Measurements from ENCODE around the gene HJURP. TPM values are rescaled to one million over a fixed set of nuclear protein-coding genes. Genes with fewer than 3 reads are reported as not detected.

The HJURP gene
- total RNA-seq, 1 donor from 2014 or later = 7.9 TPM

DNA sequence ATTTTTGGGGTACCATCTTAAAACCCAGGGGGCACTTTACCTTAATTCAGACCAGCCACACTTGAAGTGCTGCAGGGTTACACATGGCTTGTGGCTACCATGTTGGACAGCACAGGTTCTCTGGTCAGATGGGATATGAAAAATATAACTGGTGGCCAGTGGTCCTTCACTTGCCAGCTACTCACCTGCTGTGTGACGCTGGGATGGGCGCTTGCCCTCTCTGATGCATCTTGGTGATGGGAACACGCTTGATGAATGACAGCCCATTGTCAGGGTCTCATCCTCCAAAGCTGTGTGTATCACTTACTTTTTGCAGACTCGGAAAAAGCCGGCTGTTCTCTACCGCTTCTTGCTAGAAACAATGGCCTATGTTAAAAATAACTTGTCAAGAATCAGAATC is 22.5 kb downstream of the HJURP start:
- no peak for DNase-seq (ENCODE audit: extremely low read depth, low read depth, low spot score)

DNA sequence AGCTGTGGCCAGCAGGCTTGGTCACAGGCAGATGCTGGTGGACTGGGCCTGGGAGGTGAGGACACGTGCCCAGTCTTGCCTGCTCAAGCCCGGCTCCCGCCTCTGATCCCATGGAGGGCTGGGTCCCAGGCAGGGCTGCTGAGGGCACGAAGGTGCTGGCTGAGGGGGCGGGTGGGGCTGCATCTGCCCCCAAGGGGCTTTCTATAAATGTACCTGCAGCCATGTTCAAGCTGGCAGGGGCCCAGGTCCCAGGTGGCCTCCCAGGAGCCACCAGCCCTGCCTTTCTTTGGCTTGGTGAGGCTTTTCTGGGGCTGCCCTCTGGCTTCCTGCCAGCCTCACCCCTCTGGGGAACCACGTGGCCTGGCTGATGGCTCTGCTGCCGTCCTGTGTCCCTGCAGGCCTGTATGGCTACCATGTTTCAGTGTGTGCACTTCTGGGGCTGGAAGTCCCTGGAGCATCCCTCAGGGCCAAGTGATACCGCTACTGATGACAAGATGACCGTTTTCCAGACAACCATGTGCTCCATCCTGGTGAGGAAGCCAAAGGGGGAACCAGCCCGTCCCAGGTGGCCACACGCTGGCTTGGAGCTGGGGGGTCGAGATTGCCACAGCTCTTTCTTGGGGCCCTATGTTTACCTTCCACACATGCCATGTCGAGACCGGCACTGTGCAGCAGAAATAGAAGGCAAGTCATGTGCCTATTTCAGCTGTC is 23.2 kb downstream of the HJURP start:
- DNase-seq (ENCODE audit: extremely low read depth, low read depth, low spot score) = no peak

DNA sequence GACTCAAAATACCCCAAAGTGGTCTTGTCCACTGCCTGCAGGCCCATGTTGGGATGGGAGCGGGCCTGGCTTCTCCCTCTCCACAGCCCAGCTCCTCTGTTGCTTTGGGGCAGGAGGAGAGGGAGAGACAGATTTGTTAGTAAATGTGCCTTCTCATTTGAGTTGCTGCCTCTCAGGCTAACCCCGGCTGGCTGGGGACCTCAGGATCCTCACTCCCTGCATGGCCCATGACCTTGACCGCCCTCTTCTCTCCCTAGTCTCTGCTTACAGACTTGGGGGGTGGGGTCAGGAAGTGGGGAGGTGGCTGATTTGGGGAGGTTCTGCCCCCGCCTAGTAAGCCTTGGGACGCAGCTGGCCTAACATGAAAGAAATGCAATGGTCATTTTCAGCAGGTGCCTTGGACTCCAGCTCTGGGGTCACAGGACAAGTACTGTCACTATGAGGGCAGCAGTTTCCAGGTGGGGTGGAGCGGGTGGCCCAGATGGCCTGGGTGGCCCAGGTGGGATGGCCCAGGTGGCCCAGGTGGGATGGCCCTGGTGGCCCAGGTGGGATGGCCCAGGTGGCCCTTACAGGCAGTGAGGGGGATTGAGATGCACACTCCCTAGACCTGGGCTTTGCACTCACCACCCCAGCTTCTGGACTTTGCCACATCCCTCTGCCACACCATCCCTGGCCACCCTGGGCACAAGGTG is 24.1 kb downstream of the HJURP start:
- DNase-seq (ENCODE audit: extremely low read depth, low read depth, low spot score) = no peak

DNA sequence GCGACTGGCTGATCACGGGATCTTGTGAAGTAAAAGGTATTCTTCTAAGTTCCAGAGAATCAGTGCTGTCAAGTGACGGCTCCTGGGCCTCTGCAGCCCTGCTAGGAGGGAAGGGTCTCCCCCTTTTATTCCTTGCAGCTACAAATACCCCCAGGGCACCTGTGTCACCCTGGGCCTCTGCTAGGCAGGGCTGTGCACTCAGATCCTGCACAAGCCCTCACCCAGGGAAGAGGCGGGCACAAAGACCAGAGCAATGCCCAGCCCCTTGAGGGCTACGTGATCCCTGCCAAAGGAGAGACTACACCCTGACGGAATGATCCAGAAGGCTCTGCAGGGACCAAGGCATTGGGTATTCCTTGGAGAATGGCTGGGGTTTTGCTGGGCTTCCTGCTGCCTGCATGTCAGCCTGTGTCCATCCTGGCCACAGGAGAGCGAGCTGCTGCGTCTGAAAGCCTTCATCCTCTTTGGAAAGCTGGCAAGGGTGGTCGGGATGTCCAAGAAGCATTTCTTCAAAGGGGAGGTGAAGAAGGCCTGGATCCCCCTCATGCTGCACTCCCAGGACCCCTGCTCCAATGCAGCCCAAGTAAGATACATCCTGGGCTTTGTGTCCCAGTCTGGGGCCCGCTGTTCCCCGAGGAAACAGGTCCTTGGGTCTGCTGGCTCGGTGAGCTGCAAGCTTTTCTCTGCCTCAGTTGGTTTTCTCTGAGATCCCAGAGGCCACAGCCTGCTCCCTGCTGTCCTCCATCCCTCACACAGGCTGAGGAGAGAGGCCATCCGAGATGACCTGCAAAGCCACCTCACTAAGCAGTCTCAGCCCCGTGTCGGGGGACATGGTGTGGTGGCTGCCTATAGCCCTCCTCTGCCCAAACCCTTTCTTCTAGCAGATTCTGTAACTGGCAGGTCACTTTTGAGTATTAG is 24.9 kb downstream of the HJURP start:
- no peak for DNase-seq (ENCODE audit: extremely low read depth, low read depth, low spot score)

DNA sequence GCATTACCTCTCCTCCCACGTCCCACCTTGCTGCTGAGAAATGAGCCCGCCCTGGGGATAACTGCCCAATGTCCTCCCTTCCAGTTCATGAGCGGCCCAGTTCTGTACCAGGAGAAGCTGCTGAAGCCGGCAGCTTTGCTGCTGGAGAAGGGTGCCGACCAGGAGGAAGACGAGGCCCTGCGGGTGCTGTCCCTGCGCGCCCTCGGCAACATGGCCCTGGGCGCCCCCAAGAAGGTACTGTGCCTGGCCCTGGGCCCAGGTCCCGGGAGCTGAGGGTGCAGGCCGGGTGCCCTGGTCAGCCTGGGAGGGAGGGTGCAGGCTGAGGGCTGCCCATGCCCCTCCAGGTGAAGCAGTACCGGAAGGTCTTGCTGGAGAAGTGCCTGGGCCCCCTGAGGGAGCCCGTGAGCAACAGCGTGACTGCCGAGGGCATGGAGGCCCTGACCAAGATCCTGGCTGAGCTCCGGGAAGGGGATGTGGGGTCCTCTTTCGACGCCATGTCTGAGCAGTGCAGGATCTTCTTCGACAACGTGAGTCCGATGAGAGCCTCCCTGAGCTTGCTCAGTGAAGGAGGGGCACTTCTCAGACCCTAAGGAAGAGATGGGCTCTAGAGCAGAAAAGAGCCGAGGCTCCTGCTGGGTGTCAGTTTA is 25.7 kb downstream of the HJURP start:
- DNase-seq (ENCODE audit: extremely low read depth, low read depth, low spot score) = no peak

DNA sequence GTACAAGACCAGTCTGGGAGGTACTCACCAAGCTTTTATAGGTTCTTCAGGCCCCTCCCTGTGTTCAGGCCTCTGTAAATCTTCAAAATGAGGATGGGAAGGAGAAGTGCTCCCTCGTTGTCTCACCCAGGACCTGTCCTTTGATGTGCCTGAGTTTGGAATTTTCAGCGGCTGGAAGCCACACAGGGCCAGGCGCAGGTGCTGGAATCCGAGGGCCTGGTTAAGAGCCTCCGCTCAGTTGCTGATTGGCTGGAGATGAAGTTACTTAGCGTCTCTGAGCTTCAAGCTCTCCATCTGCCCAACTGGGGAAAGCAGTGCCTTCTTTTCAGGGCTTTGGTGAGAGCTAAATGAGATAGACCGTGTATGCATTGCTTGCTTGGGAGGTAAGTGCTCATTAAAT is 30.0 kb downstream of the HJURP start:
- DNase-seq (ENCODE audit: extremely low read depth, low read depth, low spot score) = no peak

DNA sequence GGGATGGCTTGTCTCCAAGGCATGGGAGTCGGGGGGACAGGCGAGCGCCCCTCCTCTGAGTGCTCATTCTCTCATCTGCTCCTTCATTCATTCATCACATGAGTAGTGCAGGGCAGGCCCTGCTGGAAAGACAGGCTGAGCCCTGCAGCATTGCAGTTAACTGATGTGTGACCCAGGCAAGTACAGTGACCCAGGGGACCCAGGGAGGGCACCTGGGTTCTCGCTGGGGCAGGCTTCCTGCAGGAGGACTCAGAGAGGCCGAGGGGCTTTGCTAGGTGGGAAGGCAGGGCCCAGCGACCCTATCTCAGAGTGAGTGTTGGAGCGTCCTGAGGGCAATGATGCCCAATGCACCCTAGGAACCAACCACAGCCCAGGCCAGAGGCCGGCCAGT is 30.6 kb downstream of the HJURP start:
- DNase-seq (ENCODE audit: extremely low read depth, low read depth, low spot score) = no peak

DNA sequence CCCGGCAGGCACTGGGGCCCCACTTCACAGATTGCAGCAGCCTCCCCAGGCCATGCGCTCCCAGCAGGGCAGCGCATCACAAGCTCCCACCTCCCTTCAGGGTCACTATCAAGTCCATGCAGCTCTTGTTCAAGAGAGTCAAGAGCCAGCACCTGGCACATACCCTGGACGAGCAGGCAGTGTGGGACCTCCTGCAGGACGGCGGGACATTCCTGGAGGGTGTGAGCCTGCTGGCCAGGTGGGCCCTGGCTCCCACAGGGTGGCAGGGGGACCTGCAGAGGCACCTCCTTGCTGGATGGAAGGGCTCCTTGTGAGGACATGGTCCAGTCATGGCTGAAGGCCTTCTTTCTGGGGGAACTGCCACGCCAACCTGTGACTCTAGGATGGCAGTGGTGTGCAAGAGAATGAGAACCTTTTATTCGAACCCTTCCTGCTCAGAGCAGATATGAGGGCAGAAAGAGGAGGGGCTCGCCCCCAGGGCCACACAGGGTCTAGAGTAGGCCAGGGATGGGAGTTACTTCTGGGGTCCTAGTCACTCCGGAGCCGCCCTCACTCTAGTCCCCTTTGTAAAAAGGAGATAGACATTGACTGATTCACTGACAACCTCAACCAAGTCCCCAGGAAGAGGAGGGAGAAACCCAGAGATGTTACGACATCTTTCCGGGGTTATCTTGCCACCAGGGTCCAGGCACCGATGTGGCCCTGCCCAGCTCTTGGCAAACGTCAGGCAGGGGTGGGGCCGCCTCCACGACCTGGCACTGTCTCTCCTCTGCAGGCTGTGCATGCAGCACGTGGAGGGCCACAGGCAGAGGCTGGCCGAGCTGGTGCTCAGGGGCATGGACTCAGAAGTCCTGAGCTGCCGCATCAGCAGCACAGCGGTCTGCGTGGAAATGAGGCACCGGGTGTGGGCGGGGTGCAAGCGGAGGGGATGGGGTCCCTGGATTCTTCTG is 31.3 kb downstream of the HJURP start:
- no peak for DNase-seq (ENCODE audit: extremely low read depth, low read depth, low spot score)

DNA sequence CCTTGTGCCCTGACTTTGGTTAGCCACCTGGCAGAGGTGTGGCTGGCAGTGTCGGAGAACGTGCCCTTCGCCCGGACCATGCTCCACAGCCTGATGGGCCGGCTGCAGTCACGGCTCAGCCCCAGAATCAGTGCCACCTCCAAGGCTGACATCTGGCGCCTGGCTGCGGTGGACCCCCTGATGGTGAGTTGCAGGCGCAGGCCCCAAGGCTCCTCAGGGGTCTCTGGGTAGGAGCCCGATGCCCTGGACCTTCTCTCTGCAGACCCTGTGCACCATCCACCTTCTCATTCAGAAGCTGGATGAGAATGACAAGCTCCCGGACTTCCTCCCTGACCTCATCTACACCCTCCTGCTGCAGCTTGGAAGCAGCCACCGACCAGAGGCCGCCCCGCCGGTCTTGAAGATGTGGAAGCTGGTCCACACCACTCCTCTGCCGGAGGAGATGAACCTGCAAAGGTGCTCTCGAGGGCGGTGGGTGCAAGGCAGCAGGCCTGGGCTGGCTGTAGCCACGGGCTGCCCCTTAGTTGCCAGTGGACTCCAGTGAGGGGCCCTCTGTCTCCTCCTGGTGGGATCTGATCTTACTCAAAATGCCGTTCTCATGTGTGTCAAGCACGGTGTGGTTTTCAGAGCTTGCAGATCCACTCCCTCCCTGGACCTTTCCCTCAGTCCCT is 32.1 kb downstream of the HJURP start:
- DNase-seq (ENCODE audit: extremely low read depth, low read depth, low spot score) = no peak

DNA sequence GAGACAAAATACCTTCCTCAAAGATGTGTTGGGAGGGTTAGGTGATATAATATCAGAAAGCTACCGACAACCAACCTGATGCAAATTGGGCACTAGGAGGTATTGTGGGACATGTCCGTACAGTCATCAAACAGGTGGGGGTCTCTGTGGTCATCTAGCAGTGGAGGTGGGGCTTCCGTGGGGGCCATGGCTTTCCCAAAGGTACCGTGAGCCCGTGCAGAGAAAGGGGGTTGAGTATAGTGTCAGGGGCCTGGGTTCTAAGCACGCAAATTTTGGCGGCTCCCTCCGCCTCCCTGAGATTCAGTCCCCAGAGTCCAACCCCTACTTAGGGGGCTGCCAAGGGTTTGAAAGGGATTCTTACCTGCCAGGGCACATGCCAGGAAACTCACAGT is 32.6 kb downstream of the HJURP start:
- DNase-seq (ENCODE audit: extremely low read depth, low read depth, low spot score) = no peak

DNA sequence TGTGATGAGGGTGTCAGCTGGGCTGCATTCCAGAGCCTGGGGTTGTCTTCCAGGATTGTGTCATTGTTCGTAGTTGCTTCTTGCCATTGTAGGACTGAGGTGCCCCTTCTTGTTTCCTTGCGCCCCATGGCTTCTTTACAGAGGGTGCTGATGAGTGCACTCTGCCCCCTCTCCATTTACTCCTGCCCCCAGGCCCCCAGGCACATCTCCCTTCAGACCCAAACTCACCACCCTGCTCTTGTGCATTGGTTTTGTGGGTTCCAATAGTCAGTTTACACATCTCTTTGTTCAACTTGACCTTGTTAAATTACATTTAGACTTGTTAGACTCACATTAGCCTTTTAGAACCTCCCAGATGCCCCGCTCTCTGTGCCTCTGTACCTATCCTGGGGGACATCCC is 33.1 kb downstream of the HJURP start:
- no peak for DNase-seq (ENCODE audit: extremely low read depth, low read depth, low spot score)

DNA sequence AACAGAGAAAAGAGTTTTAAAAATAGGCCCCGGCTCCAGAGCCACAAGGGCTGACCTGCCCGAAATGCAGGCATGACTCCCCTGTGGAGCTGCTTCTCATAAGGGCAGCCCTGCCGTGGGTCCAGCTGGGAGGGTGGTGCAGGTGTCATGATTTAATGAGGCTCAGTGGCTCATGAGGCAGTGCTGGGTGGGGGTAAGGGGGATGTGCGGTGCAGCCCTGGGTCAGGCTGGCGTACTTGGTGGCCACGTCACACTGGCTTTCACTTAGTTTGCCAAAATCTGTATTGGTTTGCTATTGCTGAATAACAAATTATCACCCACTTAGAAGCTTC is 33.6 kb downstream of the HJURP start:
- no peak for DNase-seq (ENCODE audit: extremely low read depth, low read depth, low spot score)

DNA sequence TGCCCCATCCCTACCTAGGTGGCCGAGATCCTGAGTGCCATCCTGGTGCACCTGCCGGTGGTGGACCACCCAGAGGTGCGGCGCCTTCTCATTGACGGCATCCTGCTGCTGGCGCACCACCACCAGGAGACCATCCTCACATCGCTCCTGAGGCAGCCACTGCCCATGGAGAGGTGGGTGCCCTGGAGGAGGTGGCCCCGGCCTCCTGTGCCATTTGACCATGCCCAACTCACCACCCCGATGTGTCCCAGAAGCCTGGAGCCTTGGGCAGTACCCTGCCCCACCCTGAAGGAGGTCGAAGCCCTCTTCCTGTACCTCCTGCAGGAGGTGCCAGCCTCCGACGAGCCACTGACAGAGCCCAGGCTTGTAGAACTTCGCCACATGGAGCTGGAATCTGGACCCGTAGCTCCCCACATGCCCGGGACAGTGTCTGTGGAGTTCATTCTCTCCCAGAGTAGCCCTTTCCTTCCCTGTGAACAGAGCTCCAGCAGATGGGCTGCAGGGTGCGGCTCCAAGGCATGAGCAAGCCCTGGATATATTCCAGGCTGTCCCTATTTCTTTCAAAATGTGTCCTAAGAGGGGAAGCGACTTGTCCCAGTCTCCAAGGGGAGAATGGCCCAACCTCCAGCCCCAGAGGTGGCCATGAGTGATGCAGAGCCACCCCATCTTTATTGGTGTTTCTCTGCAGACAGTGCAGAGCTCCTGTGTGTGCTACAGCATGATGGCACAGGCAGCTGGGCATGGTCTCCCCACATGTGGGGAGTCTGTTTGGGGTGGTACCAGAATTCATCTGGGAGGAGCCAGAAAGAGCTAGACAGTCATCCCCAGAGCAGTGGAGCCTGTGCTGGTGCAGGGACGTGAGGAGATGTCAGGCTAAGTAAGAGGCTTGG is 34.2 kb downstream of the HJURP start:
- DNase-seq (ENCODE audit: extremely low read depth, low read depth, low spot score) = no peak

DNA sequence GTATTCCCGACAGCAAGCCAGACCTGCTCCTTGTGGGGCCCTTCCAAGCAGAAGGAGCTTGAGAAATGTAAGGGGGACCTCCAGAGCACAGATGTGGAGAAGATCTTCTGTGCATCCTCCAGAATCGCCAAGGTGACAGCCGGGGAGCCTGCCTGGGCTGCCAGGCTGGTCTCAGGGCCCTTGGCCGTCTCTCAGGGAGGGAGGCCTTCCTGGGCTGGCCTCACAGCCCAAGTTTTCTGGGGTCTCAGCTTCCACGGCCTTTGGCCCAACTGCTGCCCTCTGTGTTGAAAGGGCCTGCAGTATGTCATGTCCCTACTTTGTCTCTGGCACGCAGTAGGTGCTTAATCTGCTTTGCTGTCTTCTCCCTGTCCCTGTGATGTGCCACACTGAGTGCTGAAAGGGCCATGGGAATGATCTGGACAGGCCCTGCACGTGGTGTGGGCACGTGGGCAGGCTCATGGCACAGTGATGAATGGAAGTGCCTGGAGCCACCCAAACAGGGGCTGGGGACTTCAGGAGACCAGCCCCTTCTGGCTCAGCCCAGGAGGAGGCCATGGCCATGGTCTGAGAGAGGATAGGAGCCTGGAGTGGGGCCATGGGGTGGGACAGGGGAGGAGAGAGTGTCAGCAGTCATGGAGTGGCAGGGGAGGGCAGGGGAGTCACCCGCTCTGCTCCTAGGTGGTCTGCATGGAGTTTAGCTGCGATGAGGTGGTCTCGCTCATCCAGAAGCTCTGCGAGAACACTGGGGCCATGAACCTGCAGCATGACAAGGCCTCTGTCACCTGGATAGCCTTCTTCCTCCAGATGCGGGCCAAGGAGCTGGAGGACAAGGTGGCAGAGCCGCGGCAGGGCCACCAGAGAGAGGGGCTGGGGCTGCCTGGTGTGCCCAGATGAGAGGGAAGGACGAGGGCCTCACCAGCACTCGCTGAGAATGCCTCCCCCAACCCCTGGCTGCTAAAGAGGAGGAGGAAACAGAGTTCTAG is 35.4 kb downstream of the HJURP start:
- DNase-seq (ENCODE audit: extremely low read depth, low read depth, low spot score) = no peak

DNA sequence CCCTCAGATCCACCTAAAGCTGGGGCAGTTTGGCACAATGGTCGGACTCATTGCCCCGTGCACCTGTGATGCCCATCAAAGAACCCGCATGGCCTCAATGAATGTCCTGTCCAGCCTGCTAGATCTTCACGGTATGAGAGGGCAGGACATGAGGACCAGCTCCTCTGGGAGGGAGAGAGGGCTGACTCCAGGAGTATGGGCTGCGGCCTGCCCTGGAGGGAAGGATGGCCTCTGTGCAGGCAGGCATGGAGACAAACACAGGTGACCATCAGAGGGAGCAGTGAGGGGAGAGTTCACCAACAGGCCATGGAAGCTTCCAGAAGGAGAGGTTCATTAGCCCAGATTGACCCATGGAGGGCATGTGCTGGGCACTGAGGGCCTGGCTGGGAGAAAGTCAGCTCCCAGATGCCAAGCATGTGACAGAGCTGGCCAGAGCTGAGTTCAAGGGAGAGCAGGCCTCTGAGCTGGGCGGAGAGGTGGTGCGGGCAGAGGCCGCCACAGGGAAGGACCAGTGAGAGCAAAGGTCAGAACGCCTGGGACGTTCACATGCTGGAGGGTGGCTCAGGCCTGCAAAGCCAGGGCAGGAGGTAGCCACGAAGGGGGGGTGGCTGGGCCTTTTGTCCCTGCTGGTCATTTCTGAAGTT is 36.2 kb downstream of the HJURP start:
- no peak for DNase-seq (ENCODE audit: extremely low read depth, low read depth, low spot score)

DNA sequence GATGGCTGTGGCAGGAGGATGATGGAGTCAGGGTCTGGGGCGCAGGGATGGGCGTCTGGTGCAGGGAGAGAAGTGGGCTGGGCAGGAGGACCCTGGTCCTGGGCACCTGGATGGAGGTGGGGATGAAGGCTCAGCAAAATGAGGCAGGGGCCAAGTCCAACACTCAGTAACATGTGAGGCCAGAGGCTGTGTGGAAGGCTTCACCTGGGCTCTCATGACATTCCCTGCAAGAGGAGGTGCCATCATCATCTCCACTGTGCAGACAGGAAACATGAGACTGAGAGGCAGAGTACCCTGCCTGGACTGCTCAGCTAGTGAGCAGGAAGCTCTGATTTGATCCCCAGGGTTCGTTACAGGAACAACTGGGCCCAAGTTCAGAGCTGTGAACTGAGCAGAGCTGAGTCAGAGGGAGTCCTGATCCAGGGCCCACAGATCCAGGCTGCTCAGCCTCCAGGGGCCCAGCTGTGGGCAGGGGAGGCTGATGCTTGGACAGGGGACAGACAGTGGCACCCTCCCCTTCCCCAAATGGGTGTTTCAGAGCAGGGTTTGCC is 36.9 kb downstream of the HJURP start:
- DNase-seq (ENCODE audit: extremely low read depth, low read depth, low spot score) = no peak

DNA sequence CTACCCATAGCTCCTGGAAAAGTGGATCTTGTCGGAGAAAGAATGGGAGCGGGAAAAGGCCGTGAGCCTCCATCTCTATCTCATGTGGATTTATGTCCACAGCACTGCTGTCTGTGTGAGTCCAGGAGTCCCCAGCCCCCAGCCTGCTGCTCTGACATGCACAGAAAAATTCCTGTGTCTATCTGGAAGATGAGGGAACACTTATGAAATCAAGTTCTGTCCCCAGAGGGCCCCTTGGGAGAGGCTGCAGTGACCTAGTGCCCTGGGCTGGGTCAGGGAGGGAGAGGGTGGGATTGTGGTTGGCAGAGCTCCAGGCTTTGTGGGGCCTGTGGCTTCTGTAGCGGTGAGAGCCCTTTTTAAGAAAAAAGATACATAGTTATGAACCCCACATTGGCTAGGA is 37.6 kb downstream of the HJURP start:
- DNase-seq (ENCODE audit: extremely low read depth, low read depth, low spot score) = no peak
